Peyer's patch (tissue), 4 donors: Measurements from ENCODE around the gene CAV1. TPM values are rescaled to one million over a fixed set of nuclear protein-coding genes. Genes with fewer than 3 reads are reported as not detected.

Source experiments
- DNase-seq, 3 donors: peaks; one replicate each; pipeline ENCODE4 v3.0.0-alpha.2; 2017 to 2019
- H3K27ac ChIP-seq, 4 donors: fragments of 200-600 bp; sonication (generic); one replicate each; pipeline ENCODE4 v1.5.1; 2016 to 2019
- H3K27me3 ChIP-seq, 2 donors: fragments of 200-600 bp; sonication (generic); one replicate each; pipeline ENCODE4 v1.5.1; 2019
- H3K36me3 ChIP-seq, 3 donors: fragments of 200-600 bp; sonication (generic); one replicate each; pipeline ENCODE4 v1.5.1; 2016 to 2019
- H3K4me1 ChIP-seq, 4 donors: fragments of 200-600 bp; sonication (generic); one replicate each; pipeline ENCODE4 v1.5.1; 2016 to 2019
- H3K4me3 ChIP-seq, 4 donors: fragments of 200-600 bp; sonication (generic); 1 replicate in 3 of 4; 2 replicates in 1 of 4; pipeline ENCODE4 v1.5.1; 2016 to 2019; ENCODE audit warnings: mild to moderate bottlenecking in 1 of 4
- H3K9me3 ChIP-seq, 4 donors: fragments of 200-600 bp; sonication (generic); one replicate each; pipeline ENCODE4 v1.5.1; 2016 to 2019; ENCODE audit warnings: mild to moderate bottlenecking in 1 of 4
- CTCF ChIP-seq, 6 experiments: fragments of 450-650 bp in 4 of 6; fragments of 200-600 bp in 2 of 6; sonication (generic) in 1 of 6; IDR thresholded peaks; one replicate each; pipeline ENCODE4 v1.5.1; 2017 to 2019; ENCODE audit warnings: antibody characterized with exemption in 6 of 6, mild to moderate bottlenecking in 3 of 6, moderate library complexity in 1 of 6
- POLR2A ChIP-seq, 2 donors: fragments of 450-650 bp; IDR thresholded peaks; one replicate each; pipeline ENCODE4 v1.5.1; 2017; ENCODE audit warnings: antibody characterized with exemption in 2 of 2, mild to moderate bottlenecking in 2 of 2, moderate library complexity in 2 of 2
- total RNA-seq, 4 donors: library from RNA; depleted of rRNA; stranded (reverse); fragments of >200 nt; gene quantifications; one replicate each; pipeline ENCODE4 v1.1.0, GENCODE V29; 2016

The CAV1 gene
- total RNA-seq, 4 donors from 2014 or later, result 17.7 to 42.6 (median 27.6) TPM

GRCh38 chr7:116579322-116579721, 54.5 kb downstream of the CAV1 start:
- no peaks in the 10 kb centered on the region for H3K36me3 ChIP-seq
- H3K27me3 ChIP-seq, result no peaks in the 10 kb centered on the region
- H3K4me1 ChIP-seq, result peaks cover 0 to 7% (median under 1%) of the 10 kb centered on the region in 4 donors
- no peaks in the 10 kb centered on the region for H3K9me3 ChIP-seq
- H3K4me3 ChIP-seq, result no peak overlapping the region
- DNase-seq, result no peak
- no peak for TF ChIP-seq POLR2A (IDR thresholded peaks at IDR 0.05)
- TF ChIP-seq CTCF (IDR thresholded peaks at IDR 0.05), result no peak
- H3K27ac ChIP-seq, result no peak overlapping the region

- no peak overlapping the region for H3K27ac ChIP-seq
- no peak overlapping the region for H3K4me3 ChIP-seq
- no peak for TF ChIP-seq POLR2A (IDR thresholded peaks at IDR 0.05)
- no peaks in the 10 kb centered on the region for H3K27me3 ChIP-seq
- H3K9me3 ChIP-seq, result no peaks in the 10 kb centered on the region
- H3K4me1 ChIP-seq, result peaks cover 0 to 2% (median 0%) of the 10 kb centered on the region in 4 donors
- H3K36me3 ChIP-seq, result no peaks in the 10 kb centered on the region
- DNase-seq, result no peak
Observed at GRCh38 chr7:116579835-116580234, 55.0 kb downstream of the CAV1 start.

DNA sequence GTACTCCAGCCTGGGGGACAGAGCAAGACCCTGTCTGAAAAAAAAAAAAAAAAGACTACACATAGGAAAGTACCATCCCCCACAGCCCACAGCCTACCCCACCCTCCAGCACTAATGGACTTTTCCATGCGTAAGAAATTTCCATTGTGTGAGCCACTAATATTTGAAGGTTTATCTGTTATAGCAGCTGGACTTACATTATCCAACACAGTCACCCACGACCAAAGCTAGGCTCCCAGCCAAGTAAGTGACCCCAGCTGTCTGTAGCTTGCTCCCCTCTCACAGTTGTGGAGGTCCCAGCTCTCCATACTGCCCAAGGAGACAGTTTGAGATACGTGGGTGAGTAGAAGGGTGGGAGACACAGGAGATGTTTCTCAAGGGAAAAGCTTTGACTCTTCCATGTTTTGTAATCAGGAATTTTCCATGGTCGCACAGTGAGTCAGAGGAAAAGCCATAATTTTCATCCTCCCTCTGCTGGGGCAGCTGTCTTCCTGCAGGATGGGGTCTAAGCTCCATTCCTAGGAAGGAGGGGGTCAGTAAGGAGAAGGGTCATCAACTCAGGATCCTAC, 57.4 kb downstream of the CAV1 start:
- H3K36me3 ChIP-seq, result no peaks in the 10 kb centered on the region
- TF ChIP-seq POLR2A (IDR thresholded peaks at IDR 0.05), result no peak
- no peak for TF ChIP-seq CTCF (IDR thresholded peaks at IDR 0.05)
- no peaks in the 10 kb centered on the region for H3K4me1 ChIP-seq
- DNase-seq, result no peak
- no peaks in the 10 kb centered on the region for H3K27me3 ChIP-seq
- no peak overlapping the region for H3K4me3 ChIP-seq
- peak overlapping the region in 1 of 4 donors; percentile 8 for H3K27ac ChIP-seq
- H3K9me3 ChIP-seq, result no peaks in the 10 kb centered on the region

- peak overlapping the region in 2 of 4 donors; percentile 1 to 8 for H3K27ac ChIP-seq
- H3K4me1 ChIP-seq, result peaks cover 0 to under 1% (median 0%) of the 10 kb centered on the region in 4 donors
- no peak for DNase-seq
- TF ChIP-seq CTCF (IDR thresholded peaks at IDR 0.05) (no peak), POLR2A (IDR thresholded peaks at IDR 0.05) (no peak)
- no peaks in the 10 kb centered on the region for H3K27me3 ChIP-seq
- H3K9me3 ChIP-seq, result no peaks in the 10 kb centered on the region
- H3K4me3 ChIP-seq, result no peak overlapping the region
- H3K36me3 ChIP-seq, result no peaks in the 10 kb centered on the region
Observed at GRCh38 chr7:116582806-116583444, 58.1 kb downstream of the CAV1 start.

DNA sequence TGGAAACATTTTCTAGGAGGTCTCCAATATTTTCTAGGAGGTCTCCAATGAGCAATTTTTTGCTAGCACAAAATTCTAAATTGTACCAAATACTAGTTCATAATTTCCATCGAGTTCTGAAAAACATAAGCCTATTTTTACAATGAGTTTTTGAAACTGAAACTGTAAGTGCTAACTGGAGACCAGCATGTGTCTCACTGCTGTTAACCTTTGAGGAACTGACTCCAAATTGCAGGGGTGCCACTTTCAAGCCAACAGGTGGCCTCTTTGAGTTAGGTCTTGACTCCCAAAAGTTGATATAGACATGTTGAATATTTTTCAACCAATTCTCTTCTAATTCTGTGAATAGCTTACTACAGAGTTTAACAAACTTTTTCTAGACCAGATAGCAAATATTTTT, 58.8 kb downstream of the CAV1 start:
- H3K27me3 ChIP-seq, result no peaks in the 10 kb centered on the region
- TF ChIP-seq POLR2A (IDR thresholded peaks at IDR 0.05), result no peak
- no peak for TF ChIP-seq CTCF (IDR thresholded peaks at IDR 0.05)
- H3K36me3 ChIP-seq, result no peaks in the 10 kb centered on the region
- H3K9me3 ChIP-seq, result no peaks in the 10 kb centered on the region
- H3K4me3 ChIP-seq, result no peak overlapping the region
- peaks cover 0 to 7% (median 0%) of the 10 kb centered on the region in 4 donors for H3K4me1 ChIP-seq
- H3K27ac ChIP-seq, result no peak overlapping the region
- no peak for DNase-seq

DNA sequence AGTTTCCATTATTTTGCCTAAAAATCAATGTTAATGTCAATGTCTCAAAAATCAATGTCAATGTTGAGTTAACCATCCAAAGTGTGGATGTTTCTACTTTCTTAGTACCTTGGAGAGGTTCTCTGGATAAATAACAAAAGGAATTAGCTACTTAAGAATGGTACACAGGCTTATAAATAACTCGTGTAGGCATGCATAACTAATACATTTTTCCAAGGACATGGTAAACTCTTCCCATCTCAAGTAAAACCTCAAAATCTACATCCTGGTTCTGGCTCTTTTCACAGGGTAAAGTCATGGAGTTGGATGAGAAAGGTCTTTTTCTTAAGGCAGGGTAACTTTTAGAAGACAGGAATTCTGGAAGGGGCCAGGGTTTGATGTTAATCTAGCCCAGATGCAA, 59.9 kb downstream of the CAV1 start:
- no peak for TF ChIP-seq POLR2A (IDR thresholded peaks at IDR 0.05)
- TF ChIP-seq CTCF (IDR thresholded peaks at IDR 0.05), result no peak
- H3K9me3 ChIP-seq, result no peaks in the 10 kb centered on the region

More for the DNA sequence above, 59.9 kb downstream of the CAV1 start:
- H3K36me3 ChIP-seq, result no peaks in the 10 kb centered on the region
- H3K4me3 ChIP-seq, result no peak overlapping the region
- H3K4me1 ChIP-seq, result peaks cover 0 to 10% (median 0%) of the 10 kb centered on the region in 4 donors
- peak overlapping the region in 1 of 4 donors; percentile 8 for H3K27ac ChIP-seq
- H3K27me3 ChIP-seq, result no peaks in the 10 kb centered on the region
- no peak for DNase-seq
